GM12873 (cell line): ENCODE results near the gene ARMC7.

Experiments
- CTCF ChIP-seq: IDR thresholded peaks from 2 replicates; pipeline ENCODE4 v1.5.1; 2012; ENCODE audit warnings: low read depth, mild to moderate bottlenecking, moderate library complexity, low read length, control low read depth; ENCODE audit not compliant: insufficient read depth; ENCODE audit errors: missing control alignments

Gene ARMC7

GRCh38 chr17:75108193-75108592, 1.6 kb upstream of the ARMC7 start:
- no peak for TF ChIP-seq CTCF

GRCh38 chr17:75109046-75109406, 743 bp upstream of the ARMC7 start:
- no peak for TF ChIP-seq CTCF

- no peak for TF ChIP-seq CTCF
Measured at GRCh38 chr17:75110234-75110937, 617 bp downstream of the ARMC7 start.

- no peak for TF ChIP-seq CTCF
Measured at GRCh38 chr17:75111777-75112335, 2.1 kb downstream of the ARMC7 start.

- TF ChIP-seq CTCF = peak; percentile 90
Measured at GRCh38 chr17:75113798-75114551, 4.2 kb downstream of the ARMC7 start.

GRCh38 chr17:75114552-75115314, 5.0 kb downstream of the ARMC7 start:
- no peak for TF ChIP-seq CTCF

GRCh38 chr17:75115555-75115954, 5.8 kb downstream of the ARMC7 start:
- TF ChIP-seq CTCF = no peak
